ENCODE results near the gene ELF5.

Gene ELF5

DNA sequence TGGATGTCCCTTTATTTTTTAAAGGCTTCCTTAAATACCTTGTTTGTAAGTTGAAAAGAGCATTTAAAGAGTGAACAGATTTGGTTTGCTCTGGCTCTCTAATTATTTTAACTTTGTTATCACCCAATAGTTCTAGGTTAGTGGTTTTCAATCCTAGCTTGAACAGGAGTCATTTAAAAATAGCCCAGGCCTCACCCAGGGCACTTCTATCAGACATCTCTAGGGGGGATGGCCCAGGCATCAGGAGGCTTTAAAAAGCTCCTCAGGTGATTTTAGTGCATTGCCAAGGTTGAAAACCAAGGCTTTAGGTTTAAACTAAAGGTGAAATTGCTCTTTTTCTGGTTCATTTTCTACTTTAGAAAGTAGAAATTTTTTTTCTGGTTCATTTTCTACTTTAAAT lies 66.5 kb downstream of the ELF5 start:
- H4K20me1 ChIP-seq (ENCODE audit: low read depth, low read length), result no peaks in the 10 kb centered on the region
- TF ChIP-seq EZH2phosphoT487 (conservative IDR thresholded peaks at IDR 0.05; ENCODE audit: low read length), result no peak
- TF ChIP-seq, protein P1, sequence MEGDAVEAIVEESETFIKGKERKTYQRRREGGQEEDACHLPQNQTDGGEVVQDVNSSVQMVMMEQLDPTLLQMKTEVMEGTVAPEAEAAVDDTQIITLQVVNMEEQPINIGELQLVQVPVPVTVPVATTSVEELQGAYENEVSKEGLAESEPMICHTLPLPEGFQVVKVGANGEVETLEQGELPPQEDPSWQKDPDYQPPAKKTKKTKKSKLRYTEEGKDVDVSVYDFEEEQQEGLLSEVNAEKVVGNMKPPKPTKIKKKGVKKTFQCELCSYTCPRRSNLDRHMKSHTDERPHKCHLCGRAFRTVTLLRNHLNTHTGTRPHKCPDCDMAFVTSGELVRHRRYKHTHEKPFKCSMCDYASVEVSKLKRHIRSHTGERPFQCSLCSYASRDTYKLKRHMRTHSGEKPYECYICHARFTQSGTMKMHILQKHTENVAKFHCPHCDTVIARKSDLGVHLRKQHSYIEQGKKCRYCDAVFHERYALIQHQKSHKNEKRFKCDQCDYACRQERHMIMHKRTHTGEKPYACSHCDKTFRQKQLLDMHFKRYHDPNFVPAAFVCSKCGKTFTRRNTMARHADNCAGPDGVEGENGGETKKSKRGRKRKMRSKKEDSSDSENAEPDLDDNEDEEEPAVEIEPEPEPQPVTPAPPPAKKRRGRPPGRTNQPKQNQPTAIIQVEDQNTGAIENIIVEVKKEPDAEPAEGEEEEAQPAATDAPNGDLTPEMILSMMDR (IDR thresholded peaks at IDR 0.05; ENCODE audit: insufficient read depth, low read length, poor library complexity, severe bottlenecking), result no peak
- H3K36me3 ChIP-seq (ENCODE audit: low read length), result no peaks in the 10 kb centered on the region
- H3K9me2 ChIP-seq (replicated peaks; ENCODE audit: insufficient read depth, low read length), result no peaks in the 10 kb centered on the region
- H3K4me2 ChIP-seq (ENCODE audit: low read depth, low read length, poor library complexity, severe bottlenecking), result no peak overlapping the region
- H3K27ac ChIP-seq (ENCODE audit: low read depth, low read length), result no peak overlapping the region
- no peak overlapping the region for H2AFZ ChIP-seq (ENCODE audit: low read depth, low read length, severe bottlenecking)
- H3K9me3 ChIP-seq (ENCODE audit: insufficient read depth, low read length), result no peaks in the 10 kb centered on the region
- H3K9ac ChIP-seq (ENCODE audit: low read length), result no peak overlapping the region
- no peaks in the 10 kb centered on the region for H3F3A ChIP-seq (ENCODE audit: insufficient read depth)
- no peaks in the 10 kb centered on the region for H3K79me2 ChIP-seq (ENCODE audit: insufficient read depth, low read length)
- no peak overlapping the region for H3K4me3 ChIP-seq (ENCODE audit: insufficient read depth, low read length, poor library complexity, severe bottlenecking)
- H3K27me3 ChIP-seq (ENCODE audit: low read length), result no peaks in the 10 kb centered on the region

DNA sequence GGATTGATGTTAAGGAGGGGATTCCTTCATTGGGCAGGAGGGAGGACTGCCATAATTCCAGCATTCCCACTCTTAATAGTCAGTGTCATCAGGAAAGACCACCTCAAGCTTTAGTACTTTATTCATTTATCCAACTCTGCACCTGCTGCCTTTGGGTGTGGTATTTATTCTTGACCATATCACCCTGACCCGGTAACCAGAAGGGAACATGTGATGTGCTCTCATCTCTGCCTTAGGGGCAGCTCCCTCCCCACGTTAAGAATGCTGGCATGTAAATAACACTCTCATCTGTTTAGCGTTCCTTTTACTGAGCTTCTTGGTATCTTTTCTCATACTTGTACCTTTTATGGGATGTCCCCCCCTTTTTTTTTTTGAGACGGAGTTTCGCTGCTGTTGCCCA lies 67.2 kb downstream of the ELF5 start:
- Histone ChIP-seq H3K27ac (ENCODE audit: low read depth, low read length) (no peak overlapping the region), H3K4me2 (ENCODE audit: low read depth, low read length, poor library complexity, severe bottlenecking) (no peak overlapping the region), H3K36me3 (ENCODE audit: low read length) (no peaks in the 10 kb centered on the region; the same call in 1 of the 2 replicates), H3K9ac (ENCODE audit: low read length) (no peak overlapping the region), H3K79me2 (ENCODE audit: insufficient read depth, low read length) (no peaks in the 10 kb centered on the region), H3K9me2 (replicated peaks; ENCODE audit: insufficient read depth, low read length) (no peaks in the 10 kb centered on the region), H3K27me3 (ENCODE audit: low read length) (no peaks in the 10 kb centered on the region), H2AFZ (ENCODE audit: low read depth, low read length, severe bottlenecking) (no peak overlapping the region), H4K20me1 (ENCODE audit: low read depth, low read length) (no peaks in the 10 kb centered on the region), H3K4me3 (ENCODE audit: insufficient read depth, low read length, poor library complexity, severe bottlenecking) (no peak overlapping the region), H3K9me3 (ENCODE audit: insufficient read depth, low read length) (no peaks in the 10 kb centered on the region), H3F3A (ENCODE audit: insufficient read depth) (no peaks in the 10 kb centered on the region)
- TF ChIP-seq EZH2phosphoT487 (conservative IDR thresholded peaks at IDR 0.05; ENCODE audit: low read length), result no peak
- TF ChIP-seq, protein P1 (IDR thresholded peaks at IDR 0.05; ENCODE audit: insufficient read depth, low read length, poor library complexity, severe bottlenecking), result no peak

DNA sequence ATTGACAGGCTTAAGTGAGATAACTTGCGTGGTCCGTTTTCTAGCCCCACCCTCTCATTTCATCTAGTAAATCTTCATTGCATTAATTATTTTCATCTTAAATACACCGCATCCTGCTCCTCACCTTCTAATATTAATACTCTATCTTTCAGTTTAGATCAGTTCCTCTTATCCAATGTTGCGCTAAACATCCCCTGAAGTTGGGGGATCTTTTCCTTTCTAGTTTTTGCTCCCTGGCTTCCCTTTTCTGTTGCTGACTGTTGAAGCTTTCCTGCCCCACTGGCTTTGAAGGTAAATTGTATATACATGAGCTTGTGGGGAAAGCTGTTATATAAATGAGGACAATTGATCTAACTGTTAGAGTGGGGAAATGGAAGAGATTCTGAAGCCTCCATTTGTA lies 67.6 kb downstream of the ELF5 start:
- Histone ChIP-seq H3K4me2 (ENCODE audit: low read depth, low read length, poor library complexity, severe bottlenecking) (no peak overlapping the region), H2AFZ (ENCODE audit: low read depth, low read length, severe bottlenecking) (no peak overlapping the region)

More for the DNA sequence above, 67.6 kb downstream of the ELF5 start:
- Histone ChIP-seq H3K27me3 (ENCODE audit: low read length) (no peaks in the 10 kb centered on the region), H3K4me3 (ENCODE audit: insufficient read depth, low read length, poor library complexity, severe bottlenecking) (no peak overlapping the region), H3K79me2 (ENCODE audit: insufficient read depth, low read length) (no peaks in the 10 kb centered on the region), H3K9me3 (ENCODE audit: insufficient read depth, low read length) (no peaks in the 10 kb centered on the region), H3K36me3 (ENCODE audit: low read length) (no peaks in the 10 kb centered on the region; the same call in 1 of the 2 replicates), H3K9ac (ENCODE audit: low read length) (no peak overlapping the region), H3K27ac (ENCODE audit: low read depth, low read length) (no peak overlapping the region), H4K20me1 (ENCODE audit: low read depth, low read length) (no peaks in the 10 kb centered on the region), H3K9me2 (replicated peaks; ENCODE audit: insufficient read depth, low read length) (no peaks in the 10 kb centered on the region), H3F3A (ENCODE audit: insufficient read depth) (no peaks in the 10 kb centered on the region)
- TF ChIP-seq EZH2phosphoT487 (conservative IDR thresholded peaks at IDR 0.05; ENCODE audit: low read length), result no peak
- TF ChIP-seq, protein P1 (IDR thresholded peaks at IDR 0.05; ENCODE audit: insufficient read depth, low read length, poor library complexity, severe bottlenecking), result no peak
